Measurements from ENCODE around the gene RAB29. TPM values are rescaled to one million over a fixed set of nuclear protein-coding genes. Genes with fewer than 3 reads are reported as not detected.
"Not testable (repeated sequence)": the region's sequence is repeated elsewhere in the genome, so short reads cannot be mapped to it uniquely, and the experiment has no call there.

Gene RAB29
- polyA plus RNA-seq, 1 donor, result 3.7 TPM

- DNase-seq (ENCODE audit: low read depth), result no peak
These were observed 49.8 kb downstream of the RAB29 start for GRCh38 chr1:205725514-205725913.

- DNase-seq (ENCODE audit: low read depth), result not testable (repeated sequence)
These were observed 54.5 kb downstream of the RAB29 start for GRCh38 chr1:205720740-205721139.

- no peak for DNase-seq (ENCODE audit: low read depth)
These were observed 55.5 kb downstream of the RAB29 start for GRCh38 chr1:205719762-205720161.

GRCh38 chr1:205719015-205719414, 56.3 kb downstream of the RAB29 start:
- no peak for DNase-seq (ENCODE audit: low read depth)

Other genes with a start within 250 kb of the RAB29 start
- gene ELK4, start 143.5 kb downstream of the RAB29 start, polyA plus RNA-seq (ENCODE audit: insufficient read length), result 15.4 TPM
- 3.4 TPM for gene SLC45A3, start 95.0 kb downstream of the RAB29 start, polyA plus RNA-seq (ENCODE audit: insufficient read length)
- gene NUCKS1, start 25.3 kb downstream of the RAB29 start, polyA plus RNA-seq (ENCODE audit: insufficient read length), result 223 TPM
- 30.5 TPM for gene SLC41A1, start 37.7 kb upstream of the RAB29 start, polyA plus RNA-seq (ENCODE audit: insufficient read length)
- not detected for gene PM20D1, start 74.7 kb upstream of the RAB29 start, polyA plus RNA-seq (ENCODE audit: insufficient read length)
- 0.04 TPM for gene SLC26A9, start 168.0 kb upstream of the RAB29 start, polyA plus RNA-seq (ENCODE audit: insufficient read length)
- 9.2 TPM for gene RAB7B, start 227.9 kb upstream of the RAB29 start, polyA plus RNA-seq (ENCODE audit: insufficient read length)
- 0.20 TPM for gene CTSE, start 248.4 kb upstream of the RAB29 start, polyA plus RNA-seq (ENCODE audit: insufficient read length)

All from forelimb muscle (tissue), 1 donor.